Stimulated activated CD4-positive, alpha-beta T cell treated with anti-CD3 and anti-CD28 coated beads, Interleukin-4, amount 100 ng/mL, for 48 hours (primary cell): Measurements from ENCODE around the gene RLBP1.

Source experiments
- DNase-seq, 2 donors: peaks; one replicate each; pipeline ENCODE4 v3.0.0-alpha.2; 2020; ENCODE audit warnings: low read depth in 2 of 2

RLBP1 gene

GRCh38 chr15:89206908-89207331 lies 14.5 kb downstream of the RLBP1 start:
- peak; percentile 64 to 76 for DNase-seq

DNA sequence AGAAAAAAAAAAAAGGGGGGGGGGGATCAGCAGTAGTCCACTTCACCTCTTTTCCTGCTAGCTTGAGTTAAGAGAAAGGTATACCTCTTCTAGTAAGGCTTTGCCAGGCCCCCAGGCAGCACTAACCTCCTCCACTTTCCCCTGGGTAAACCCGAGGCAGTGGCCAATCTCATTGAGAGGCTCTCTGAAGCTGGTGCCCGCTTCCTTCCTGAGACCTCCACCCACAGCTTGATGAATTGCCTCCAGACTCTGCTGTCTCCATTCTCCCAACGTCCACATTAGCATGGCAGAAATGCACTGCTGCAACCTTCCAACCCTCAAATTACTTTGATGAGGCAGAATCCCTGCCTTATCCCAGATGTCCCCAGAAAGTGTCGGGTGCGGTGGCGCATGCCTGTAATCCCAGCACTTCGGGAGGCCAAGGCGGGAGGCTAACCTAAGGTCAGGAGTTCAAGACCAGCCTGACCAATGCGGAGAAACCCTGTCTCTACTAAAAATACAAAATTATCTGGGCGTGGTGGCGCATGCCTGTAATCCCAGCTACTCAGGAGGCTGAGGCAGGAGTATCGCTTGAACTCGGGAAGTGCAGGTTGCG lies 15.3 kb downstream of the RLBP1 start:
- no peak for DNase-seq

DNA sequence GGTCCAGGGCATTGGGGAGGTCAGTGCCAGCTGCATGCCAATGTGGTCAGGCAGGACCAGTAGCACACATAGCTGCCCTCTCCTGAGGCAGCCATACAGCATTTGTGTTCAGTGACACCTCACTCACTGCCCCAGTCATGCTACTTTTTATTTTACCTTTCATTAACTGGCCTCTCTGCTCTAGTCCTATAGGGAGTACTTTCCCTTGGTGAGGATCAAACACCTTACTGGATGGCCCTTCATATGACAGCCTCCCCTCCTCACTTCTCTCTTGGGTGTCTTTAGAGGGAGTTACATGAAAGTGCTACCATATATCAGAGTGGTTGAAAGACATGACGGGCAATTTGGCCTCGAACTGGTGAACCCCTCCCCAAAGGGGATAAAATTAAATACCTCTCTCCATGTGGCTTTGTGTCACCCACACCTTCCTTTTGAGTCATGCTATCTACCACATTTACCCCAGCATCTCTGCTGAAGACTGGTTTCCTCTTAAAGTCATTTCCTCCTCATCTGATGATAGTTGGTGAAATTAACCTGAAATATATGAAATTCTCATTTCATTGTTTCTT lies 17.6 kb downstream of the RLBP1 start:
- peak in 1 of 2 donors; percentile 20 for DNase-seq

DNA sequence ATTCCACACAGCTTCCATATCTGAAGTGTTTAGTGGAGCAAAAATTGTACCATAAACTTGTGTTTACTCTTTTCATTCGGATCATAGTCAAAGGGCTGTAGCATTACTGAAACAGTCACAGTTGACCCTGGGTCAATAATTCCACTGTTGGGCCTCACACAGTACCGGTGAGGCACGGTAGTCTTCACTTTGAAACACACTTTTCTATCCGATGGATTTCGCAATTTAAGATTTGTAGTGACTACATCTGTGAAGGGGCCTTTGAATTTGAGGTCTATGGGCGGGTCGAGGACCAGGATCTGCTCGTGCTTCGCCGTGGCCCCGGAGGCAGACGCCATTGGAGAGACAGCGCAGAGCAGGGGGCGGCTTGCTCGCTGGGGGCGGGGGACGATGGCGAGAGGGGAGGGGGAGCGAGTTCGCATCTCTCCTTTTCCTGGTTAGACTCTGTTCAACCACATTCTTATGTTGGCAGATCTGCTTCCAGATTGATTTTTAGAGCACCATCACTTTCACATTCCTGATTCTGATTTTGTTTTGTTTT lies 19.8 kb downstream of the RLBP1 start:
- no peak for DNase-seq

- DNase-seq: no peak
Observed at GRCh38 chr15:89200182-89200581, 21.2 kb downstream of the RLBP1 start.

DNA sequence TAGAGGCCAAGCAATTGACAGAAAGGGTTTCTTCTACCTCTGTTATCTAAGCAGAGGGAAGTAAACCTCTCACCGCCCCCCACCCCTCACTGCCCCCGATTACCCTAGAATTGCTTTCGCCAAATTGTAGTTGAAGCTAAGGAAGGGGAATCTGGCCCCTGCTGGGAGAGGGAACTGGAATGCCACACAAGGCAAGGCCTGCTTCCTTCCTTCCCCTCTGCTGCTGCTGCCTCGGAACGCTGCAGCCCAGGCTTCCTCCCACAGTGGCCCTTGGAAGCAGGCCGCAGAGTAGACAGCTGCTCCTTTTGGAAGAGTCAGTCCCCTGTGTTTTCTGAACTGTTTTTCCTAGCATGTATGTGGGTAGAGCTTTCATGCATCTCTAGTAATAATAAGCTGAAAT lies 21.6 kb downstream of the RLBP1 start:
- no peak for DNase-seq

- no peak for DNase-seq
Observed at GRCh38 chr15:89198934-89199333, 22.4 kb downstream of the RLBP1 start.

DNA sequence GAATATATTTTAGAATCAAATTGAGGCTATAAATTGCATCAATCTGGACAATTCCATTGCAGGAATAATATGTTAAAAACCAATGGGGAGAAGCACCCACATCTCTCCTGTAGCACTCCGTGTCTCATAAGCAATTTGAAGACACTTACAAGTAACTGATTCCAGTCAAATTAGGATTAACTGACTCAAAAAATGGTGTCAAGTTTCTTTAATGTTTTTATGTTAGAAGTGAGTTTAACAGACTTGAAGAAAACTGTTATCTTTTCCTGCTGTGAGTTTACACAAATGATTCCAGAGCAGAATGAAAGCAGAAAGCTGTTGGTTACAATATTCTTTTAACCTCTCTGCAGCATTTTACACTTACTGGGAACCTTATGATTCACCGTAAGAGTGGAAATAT lies 23.2 kb downstream of the RLBP1 start:
- DNase-seq: no peak

DNA sequence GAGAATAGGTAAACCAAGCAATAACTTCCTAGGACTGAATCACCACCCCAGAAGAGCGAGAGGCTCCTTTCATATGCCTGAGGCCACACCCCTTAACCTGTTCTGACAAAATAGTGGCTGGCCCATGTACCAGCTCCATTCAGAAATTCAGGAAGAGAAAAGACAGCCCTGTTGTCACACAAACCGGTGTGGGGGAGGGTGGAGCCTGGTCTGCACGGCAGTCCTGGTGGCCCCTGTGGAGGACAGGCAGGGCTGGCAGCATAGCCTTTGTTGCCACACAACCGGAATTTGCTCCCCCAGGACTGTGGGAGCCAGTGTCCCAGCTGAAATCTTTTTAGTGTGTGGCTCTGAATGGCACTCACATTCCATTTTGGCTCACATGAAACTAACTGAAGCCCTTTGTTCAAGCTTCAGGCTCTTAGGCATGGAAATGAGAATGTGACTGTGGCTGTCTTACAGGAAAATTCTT lies 23.8 kb downstream of the RLBP1 start:
- peak in 1 of 2 donors; percentile 28 for DNase-seq

- peak; percentile 46 to 66 for DNase-seq
Observed at GRCh38 chr15:89196994-89197393, 24.4 kb downstream of the RLBP1 start.

DNA sequence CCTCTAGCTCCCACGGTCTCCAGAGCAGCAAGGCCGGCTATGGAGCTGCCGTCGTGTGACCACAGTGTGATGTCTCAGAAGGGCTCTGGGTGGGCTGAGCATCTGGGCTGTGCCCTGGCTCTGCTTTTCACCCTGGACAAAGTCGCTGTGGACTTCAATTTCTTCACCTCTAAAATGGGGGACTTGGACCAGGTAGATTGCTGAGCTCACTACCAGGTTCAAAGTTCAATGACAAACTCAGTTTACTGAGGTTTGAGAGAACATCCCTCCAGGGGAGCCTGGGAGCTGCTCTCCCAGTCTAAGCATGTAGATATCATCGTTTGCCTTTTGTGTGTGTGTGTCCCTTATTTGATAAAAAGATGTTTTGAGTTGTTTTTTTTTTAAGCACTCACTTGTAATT lies 25.1 kb downstream of the RLBP1 start:
- no peak for DNase-seq

DNA sequence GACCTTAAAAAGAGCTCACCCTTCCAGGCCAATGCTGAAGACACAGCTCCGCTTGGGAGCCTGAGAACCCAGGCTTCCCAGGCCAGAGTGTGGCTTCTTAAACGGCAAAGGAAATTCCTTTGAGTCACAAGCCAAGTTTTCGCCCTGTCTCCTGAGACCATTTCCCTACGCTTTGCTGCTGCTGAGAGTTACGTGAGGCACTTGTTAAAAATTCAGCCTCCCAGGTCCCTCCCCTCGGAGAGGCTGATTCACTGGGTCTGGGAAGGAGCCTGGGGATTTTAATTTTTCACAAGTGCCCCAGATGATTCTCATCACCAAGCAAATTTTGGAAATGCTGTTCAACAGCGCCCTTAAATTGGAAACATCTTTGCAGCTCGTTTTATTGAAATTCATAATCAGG lies 25.5 kb downstream of the RLBP1 start:
- no peak for DNase-seq

DNA sequence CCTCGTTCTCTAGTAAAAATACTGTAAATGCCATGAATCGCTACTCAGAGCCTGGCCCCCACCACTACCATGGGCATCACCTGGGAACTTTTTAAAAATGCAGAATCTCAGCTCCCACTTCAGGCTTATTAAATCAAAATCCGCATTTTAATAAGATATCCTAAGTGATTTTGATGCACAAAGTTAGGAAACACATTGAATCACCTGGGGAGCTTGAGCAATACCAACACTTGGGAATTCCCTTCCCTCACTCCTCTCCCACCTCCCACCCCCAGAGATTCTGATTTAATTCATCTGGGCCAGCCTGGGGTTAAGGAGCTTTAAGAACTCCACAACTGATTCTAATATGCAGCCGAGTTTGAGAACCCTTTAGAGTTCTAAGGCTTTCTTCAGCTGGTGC lies 26.8 kb downstream of the RLBP1 start:
- no peak for DNase-seq

- no peak for DNase-seq
Observed at GRCh38 chr15:89192766-89193165, 28.6 kb downstream of the RLBP1 start.

DNA sequence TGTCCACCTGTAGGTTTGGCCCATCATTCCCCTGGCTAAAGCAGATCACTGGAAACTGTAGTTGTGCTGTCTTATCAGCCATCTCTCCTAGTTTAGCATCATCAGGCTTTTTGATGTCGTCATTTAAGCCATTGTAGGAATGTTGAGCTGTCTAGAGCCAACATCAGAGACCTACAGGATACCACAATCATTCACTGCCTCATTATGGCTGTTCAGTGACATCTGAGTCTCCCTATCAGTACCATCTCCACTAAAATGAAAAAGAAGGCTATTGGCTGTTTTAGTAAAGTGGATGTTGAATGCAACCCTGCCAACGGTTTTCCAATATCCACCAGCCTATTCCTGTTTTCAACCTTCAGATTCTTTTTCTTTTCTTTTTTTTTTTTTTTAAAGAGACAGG lies 29.2 kb downstream of the RLBP1 start:
- no peak for DNase-seq

DNA sequence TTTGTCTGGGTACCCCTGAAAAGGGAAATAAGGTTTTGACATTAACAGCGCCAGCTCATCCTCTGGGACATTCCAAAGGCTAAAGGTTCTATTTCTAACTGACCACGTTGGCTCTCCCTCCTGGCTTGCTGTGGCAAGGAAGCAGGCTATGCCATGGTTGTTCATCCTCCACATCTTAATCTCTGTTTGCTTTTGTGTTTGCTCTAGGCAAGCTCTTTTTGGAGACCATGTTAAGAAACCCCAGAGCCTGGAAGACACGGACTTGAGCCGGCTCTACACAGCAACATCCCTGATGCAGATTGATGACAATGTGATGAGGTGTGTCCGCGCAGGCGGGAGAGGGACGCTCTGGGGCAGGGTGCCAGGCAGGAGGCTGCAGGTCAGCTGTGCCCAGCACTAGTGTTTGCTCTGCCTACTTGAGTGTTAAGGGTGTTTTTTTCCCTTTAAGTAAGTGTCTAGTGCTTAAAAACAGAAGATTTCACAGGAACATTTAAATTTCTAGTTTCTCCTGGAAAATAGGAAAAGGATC lies 33.3 kb downstream of the RLBP1 start:
- no peak for DNase-seq

DNA sequence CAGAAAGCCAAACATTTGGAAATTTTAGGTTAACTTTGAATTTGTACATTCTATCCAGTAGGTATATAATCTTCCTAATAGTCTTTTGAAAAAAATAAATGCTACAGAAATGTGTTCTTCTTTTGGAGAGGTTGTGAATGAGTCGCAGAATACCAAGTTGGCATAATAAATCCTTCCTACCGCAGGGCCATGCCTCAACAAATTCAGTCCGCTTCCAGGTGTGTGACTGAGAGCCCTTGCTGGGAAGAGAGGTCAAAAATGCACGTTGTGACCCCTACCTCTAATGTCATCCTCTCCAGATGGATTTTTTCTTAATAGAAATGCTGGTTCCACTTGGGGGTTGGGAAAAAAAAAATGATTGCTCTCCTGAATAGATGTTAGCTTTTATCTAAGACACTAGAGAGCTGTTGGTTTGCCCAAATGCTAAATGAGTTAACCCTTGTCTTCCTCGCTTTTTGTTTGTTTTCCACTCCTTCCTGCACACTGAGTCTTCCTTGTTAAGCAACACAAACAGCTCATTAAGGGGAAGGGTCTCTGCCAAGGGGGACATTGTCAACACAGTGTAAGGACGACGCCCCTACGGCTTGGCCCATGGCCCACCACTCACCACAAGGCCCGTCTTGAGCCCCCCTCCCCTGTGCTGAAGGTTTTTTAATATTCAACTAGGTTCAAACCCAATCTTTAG lies 33.9 kb downstream of the RLBP1 start:
- no peak for DNase-seq

- no peak for DNase-seq
Observed at GRCh38 chr15:89186803-89187202, 34.6 kb downstream of the RLBP1 start.

- no peak for DNase-seq
Observed at GRCh38 chr15:89184886-89185526, 36.4 kb downstream of the RLBP1 start.

DNA sequence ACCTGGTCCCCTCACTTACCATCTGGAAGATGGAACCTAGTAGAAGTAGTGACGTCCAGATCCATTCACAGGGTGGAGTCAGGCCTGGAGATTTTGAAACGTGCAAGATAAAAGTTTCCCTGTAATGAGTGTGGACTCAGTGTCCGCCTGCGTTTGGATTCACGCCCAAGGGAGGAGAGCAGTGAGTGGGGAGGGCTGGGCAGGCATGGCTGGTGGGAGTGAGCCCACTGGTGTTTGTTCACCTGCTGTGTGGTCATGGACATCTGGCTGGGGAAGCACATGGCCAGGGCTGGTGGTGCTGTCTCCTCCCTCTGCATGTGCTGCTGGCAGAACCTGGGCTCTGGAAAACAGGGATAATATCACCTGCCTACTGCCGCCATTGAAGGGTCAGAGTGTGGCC lies 37.0 kb downstream of the RLBP1 start:
- DNase-seq: no peak

GRCh38 chr15:89179966-89180875 lies 41.2 kb downstream of the RLBP1 start:
- peak in 1 of 2 donors; percentile 64 for DNase-seq
